CD8-positive, alpha-beta memory T cell (primary cell): ENCODE results near the gene PTGFRN. TPM values are rescaled to one million over a fixed set of nuclear protein-coding genes. Genes with fewer than 3 reads are reported as not detected.
A peak's percentile ranks its signal among the peaks of the same experiment; 100 is the strongest.

Experiments
- CTCF ChIA-PET: fragments of 350-600 bp; sonication (Branson Sonifier 250); formaldehyde crosslinking; loops from one replicate; lab custom pipeline; 2021; ENCODE audit warnings: antibody characterized with exemption; lab: Charles Lee
- POLR2A ChIA-PET: fragments of 350-600 bp; sonication (Branson Sonifier 250); formaldehyde crosslinking; loops from one replicate; lab custom pipeline; 2021; ENCODE audit warnings: antibody characterized with exemption; lab: Charles Lee
- DNase-seq, 5 donors: peaks; one replicate each; pipeline versions ENCODE4 v3.0.0 to v3.0.0-alpha.2; 2020 to 2022; ENCODE audit warnings: mixed read lengths in 1 of 5
- H3K27ac ChIP-seq: one replicate; pipeline ENCODE4 v1.7.0; 2013; ENCODE audit warnings: low read depth, mild to moderate bottlenecking, low read length, moderate library complexity
- H3K27me3 ChIP-seq: 2 replicates; pipeline ENCODE4 v1.7.0; 2013; ENCODE audit warnings: low read length, mild to moderate bottlenecking; ENCODE audit not compliant: insufficient read depth, poor library complexity, severe bottlenecking
- H3K36me3 ChIP-seq: 2 replicates; pipeline ENCODE4 v1.7.0; 2013; ENCODE audit warnings: mild to moderate bottlenecking, low read length, moderate library complexity; ENCODE audit not compliant: insufficient read depth
- H3K4me1 ChIP-seq: 2 replicates; pipeline ENCODE4 v1.7.0; 2013; ENCODE audit warnings: mild to moderate bottlenecking, low read length, moderate library complexity; ENCODE audit not compliant: insufficient read depth
- H3K4me3 ChIP-seq: 2 replicates; pipeline ENCODE4 v1.7.0; 2013; ENCODE audit warnings: mild to moderate bottlenecking, low read length
- H3K9me3 ChIP-seq: 2 replicates; pipeline ENCODE4 v1.7.0; 2013; ENCODE audit warnings: mild to moderate bottlenecking, low read length
- H3K27ac Mint-ChIP-seq, 8 donors: one replicate each; pipeline ENCODE4 v1.8.0; 2020 to 2021; ENCODE audit warnings: mixed read lengths in 8 of 8, mild to moderate bottlenecking in 6 of 8, inconsistent platforms in 3 of 8, moderate library complexity in 3 of 8
- H3K27me3 Mint-ChIP-seq, 2 donors: one replicate each; pipeline ENCODE4 v1.8.0; 2020 to 2021; ENCODE audit warnings: mixed read lengths in 2 of 2, mild to moderate bottlenecking in 1 of 2, moderate library complexity in 1 of 2
- H3K36me3 Mint-ChIP-seq, 3 donors: one replicate each; pipeline ENCODE4 v1.8.0; 2020 to 2021; ENCODE audit warnings: mixed read lengths in 3 of 3, inconsistent platforms in 1 of 3, mild to moderate bottlenecking in 1 of 3
- H3K4me1 Mint-ChIP-seq, 3 donors: one replicate each; pipeline ENCODE4 v1.8.0; 2020 to 2021; ENCODE audit warnings: mixed read lengths in 3 of 3, inconsistent platforms in 1 of 3, mild to moderate bottlenecking in 1 of 3
- H3K4me3 Mint-ChIP-seq, 7 donors: one replicate each; pipeline ENCODE4 v1.8.0; 2020 to 2021; ENCODE audit warnings: mixed read lengths in 7 of 7, mild to moderate bottlenecking in 6 of 7, moderate library complexity in 4 of 7, inconsistent platforms in 2 of 7
- H3K9me3 Mint-ChIP-seq, 5 donors: one replicate each; pipeline ENCODE4 v1.8.0; 2020 to 2022; ENCODE audit warnings: mixed read lengths in 5 of 5, mild to moderate bottlenecking in 3 of 5, moderate library complexity in 2 of 5, inconsistent platforms in 1 of 5
- polyA plus RNA-seq: library from polyadenylated mRNA; unstranded; fragments of 300-500 nt; fragmentation: Illumina TruSeq; gene quantifications from one replicate; pipeline ENCODE4 v1.2.3, GENCODE V29; 2021
- total RNA-seq, 2 experiments: library from RNA; stranded (reverse); gene quantifications; one replicate each; pipeline ENCODE4 v1.2.3, GENCODE V29; 2021

PTGFRN gene
- total and polyA plus RNA-seq, 3 experiments from 2014 or later = 0.39 to 6.5 (median 6.1) TPM

DNA sequence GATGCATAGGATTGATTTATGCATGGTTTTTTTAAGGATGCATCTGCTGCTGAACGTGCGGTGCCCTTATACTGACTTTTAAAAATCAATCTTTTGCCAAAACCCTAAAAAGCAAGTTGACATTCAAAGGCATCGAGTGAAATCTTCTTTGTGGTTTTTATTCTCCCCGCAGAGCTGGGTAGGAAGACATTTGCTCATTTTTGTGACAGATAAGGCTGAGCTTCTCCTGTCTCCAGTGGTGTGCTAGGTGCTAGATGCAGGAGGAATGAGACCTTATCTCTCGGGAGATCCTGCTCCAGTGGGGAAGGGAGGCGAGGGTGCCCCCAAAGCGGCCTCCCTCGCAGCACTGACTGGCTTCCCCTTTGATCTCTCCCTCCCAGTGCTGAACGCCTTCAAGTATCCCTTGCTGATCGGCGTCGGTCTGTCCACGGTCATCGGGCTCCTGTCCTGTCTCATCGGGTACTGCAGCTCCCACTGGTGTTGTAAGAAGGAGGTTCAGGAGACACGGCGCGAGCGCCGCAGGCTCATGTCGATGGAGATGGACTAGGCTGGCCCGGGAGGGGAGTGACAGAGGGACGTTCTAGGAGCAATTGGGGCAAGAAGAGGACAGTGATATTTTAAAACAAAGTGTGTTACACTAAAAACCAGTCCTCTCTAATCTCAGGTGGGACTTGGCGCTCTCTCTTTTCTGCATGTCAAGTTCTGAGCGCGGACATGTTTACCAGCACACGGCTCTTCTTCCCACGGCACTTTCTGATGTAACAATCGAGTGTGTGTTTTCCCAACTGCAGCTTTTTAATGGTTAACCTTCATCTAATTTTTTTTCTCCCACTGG lies 76.9 kb downstream of the PTGFRN start:
- Histone ChIP-seq H3K27ac (no peak overlapping the region), H3K27me3 (no peaks in the 10 kb centered on the region), H3K4me1 (peaks cover 37% of the 10 kb centered on the region), H3K9me3 (no peaks in the 10 kb centered on the region), H3K36me3 (no peaks in the 10 kb centered on the region), H3K4me3 (peak overlapping the region; percentile 41)
- ChIA-PET CTCF (interaction anchor here (0.9 to 1.1 kb wide), 3 partner anchors 61 to 110 kb away, joined by 3 read pairs; partner anchors contain the start of gene TTF2), POLR2A (interaction anchor here (0.6 to 0.7 kb wide), 2 partner anchors 59 to 867 kb away, joined by 3 to 5 read pairs; no protein-coding TSS in a partner anchor)
- Mint-ChIP-seq H3K4me3 (peak overlapping the region; percentile 81 to 88 (median 84)), H3K36me3 (no peaks in the 10 kb centered on the region), H3K9me3 (no peaks in the 10 kb centered on the region), H3K27ac (peak overlapping the region; percentile 65 to 94 (median 89)), H3K4me1 (peaks cover 20 to 27% (median 23%) of the 10 kb centered on the region in 3 donors), H3K27me3 (no peaks in the 10 kb centered on the region)
- DNase-seq = peak in 1 of 5 donors; percentile 57

DNA sequence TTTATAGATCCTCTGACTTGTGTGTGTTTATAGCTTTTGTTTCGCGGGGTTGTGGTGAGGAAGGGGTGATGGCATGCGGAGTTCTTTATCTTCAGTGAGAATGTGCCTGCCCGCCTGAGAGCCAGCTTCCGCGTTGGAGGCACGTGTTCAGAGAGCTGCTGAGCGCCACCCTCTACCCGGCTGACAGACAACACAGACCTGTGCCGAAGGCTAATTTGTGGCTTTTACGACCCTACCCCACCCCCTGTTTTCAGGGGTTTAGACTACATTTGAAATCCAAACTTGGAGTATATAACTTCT lies 77.5 kb downstream of the PTGFRN start:
- Histone ChIP-seq H3K36me3 (no peaks in the 10 kb centered on the region), H3K9me3 (no peaks in the 10 kb centered on the region), H3K27ac (no peak overlapping the region), H3K4me3 (peak overlapping the region; percentile 41), H3K4me1 (peaks cover 43% of the 10 kb centered on the region), H3K27me3 (no peaks in the 10 kb centered on the region)
- POLR2A ChIA-PET = interaction anchor here (0.7 kb wide), 1 partner anchor 58 kb away, joined by 5 read pairs; no protein-coding TSS in a partner anchor
- DNase-seq = peak; percentile 16 to 81 (median 55)
- Mint-ChIP-seq H3K4me1 (peaks cover 23 to 30% (median 28%) of the 10 kb centered on the region in 3 donors), H3K36me3 (no peaks in the 10 kb centered on the region), H3K27me3 (no peaks in the 10 kb centered on the region), H3K27ac (peak overlapping the region; percentile 65 to 94 (median 89)), H3K4me3 (peak overlapping the region; percentile 81 to 88 (median 84)), H3K9me3 (no peaks in the 10 kb centered on the region)
- CTCF ChIA-PET = interaction anchor here (1.1 kb wide), 2 partner anchors 73 to 111 kb away, joined by 3 read pairs; partner anchors contain the start of gene TTF2

DNA sequence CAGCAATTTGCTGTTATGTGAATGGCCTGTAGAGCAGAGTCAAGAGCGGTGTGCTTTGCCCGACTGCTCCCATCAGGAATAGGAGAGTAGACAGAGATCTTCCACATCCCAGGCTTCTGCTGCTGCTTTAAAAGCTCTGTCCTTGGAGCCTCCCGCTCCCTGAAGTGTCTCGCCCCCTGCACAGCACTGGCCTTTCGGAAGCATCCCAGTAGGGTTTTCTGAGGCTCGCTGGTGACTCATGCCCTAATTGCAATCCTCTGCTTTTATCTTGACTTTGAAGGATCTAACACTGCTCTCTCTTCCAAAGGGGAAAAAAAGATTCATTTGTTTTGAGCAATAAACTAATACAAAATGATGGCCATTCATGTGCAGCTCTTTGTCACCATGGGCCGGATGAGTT lies 78.5 kb downstream of the PTGFRN start:
- DNase-seq = no peak
- CTCF ChIA-PET = no interaction called here
- no peaks in the 10 kb centered on the region for H3K9me3 Mint-ChIP-seq
- H3K27ac ChIP-seq = no peak overlapping the region
- H3K36me3 ChIP-seq = no peaks in the 10 kb centered on the region
- H3K4me1 Mint-ChIP-seq = peaks cover 23 to 30% (median 28%) of the 10 kb centered on the region in 3 donors
- no peaks in the 10 kb centered on the region for H3K27me3 ChIP-seq
- H3K4me3 Mint-ChIP-seq = no peak overlapping the region
- POLR2A ChIA-PET = no interaction called here
- H3K9me3 ChIP-seq = no peaks in the 10 kb centered on the region
- peak overlapping the region in 2 of 8 donors; percentile 4 to 43 for H3K27ac Mint-ChIP-seq
- H3K4me3 ChIP-seq = no peak overlapping the region
- no peaks in the 10 kb centered on the region for H3K27me3 Mint-ChIP-seq
- peaks cover 44% of the 10 kb centered on the region for H3K4me1 ChIP-seq
- no peaks in the 10 kb centered on the region for H3K36me3 Mint-ChIP-seq

DNA sequence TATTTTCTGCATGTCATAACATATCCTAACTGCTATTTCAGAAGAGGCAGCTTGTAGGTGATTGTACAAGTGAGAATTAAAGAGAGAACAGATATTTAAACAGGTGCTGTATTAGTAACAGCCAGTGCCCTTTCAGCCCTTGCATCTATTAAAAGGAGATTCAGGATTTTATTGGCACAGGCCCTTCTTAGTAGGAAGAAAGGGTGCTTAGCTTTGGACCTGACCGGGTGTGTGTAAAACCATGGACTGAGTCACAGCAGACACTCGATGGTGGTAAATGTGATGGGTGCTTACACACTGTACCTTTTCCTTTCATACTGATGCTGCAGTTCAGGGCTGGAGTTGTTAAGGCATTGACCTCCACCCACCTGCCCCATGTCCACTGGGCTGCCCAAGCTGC lies 79.2 kb downstream of the PTGFRN start:
- POLR2A ChIA-PET = no interaction called here
- CTCF ChIA-PET = no interaction called here
- Mint-ChIP-seq H3K27me3 (no peaks in the 10 kb centered on the region), H3K9me3 (peaks cover 0 to 3% (median 0%) of the 10 kb centered on the region in 5 donors), H3K4me1 (peaks cover 23 to 30% (median 28%) of the 10 kb centered on the region in 3 donors), H3K27ac (no peak overlapping the region), H3K36me3 (no peaks in the 10 kb centered on the region), H3K4me3 (no peak overlapping the region)
- Histone ChIP-seq H3K4me1 (peaks cover 44% of the 10 kb centered on the region), H3K9me3 (no peaks in the 10 kb centered on the region), H3K4me3 (no peak overlapping the region), H3K27me3 (no peaks in the 10 kb centered on the region), H3K27ac (no peak overlapping the region), H3K36me3 (no peaks in the 10 kb centered on the region)
- DNase-seq = no peak

DNA sequence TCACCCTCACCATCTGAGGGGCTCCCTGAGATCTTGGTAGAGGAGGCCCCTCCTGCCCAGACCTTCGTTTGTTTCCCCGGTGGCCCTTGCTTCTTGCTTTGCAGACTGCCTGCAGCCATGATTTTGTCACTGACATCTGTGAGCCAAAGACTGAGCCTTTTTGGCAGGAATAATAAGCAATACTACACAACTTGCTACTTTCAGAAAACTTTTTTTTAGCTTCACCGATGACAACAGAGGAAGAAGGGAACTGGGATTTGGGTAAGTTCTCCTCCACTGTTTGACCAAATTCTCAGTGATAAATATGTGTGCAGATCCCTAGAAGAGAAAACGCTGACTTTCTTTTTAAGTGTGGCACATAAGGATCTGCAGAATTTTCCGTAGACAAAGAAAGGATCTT lies 80.1 kb downstream of the PTGFRN start:
- no peaks in the 10 kb centered on the region for H3K36me3 ChIP-seq
- no peaks in the 10 kb centered on the region for H3K27me3 Mint-ChIP-seq
- ChIA-PET CTCF (no interaction called here), POLR2A (interaction anchor here (0.6 kb wide), 1 partner anchor 11 kb away, joined by 3 read pairs; no protein-coding TSS in a partner anchor)
- no peaks in the 10 kb centered on the region for H3K36me3 Mint-ChIP-seq
- no peak overlapping the region for H3K4me3 Mint-ChIP-seq
- peaks cover 0 to 3% (median 0%) of the 10 kb centered on the region in 5 donors for H3K9me3 Mint-ChIP-seq
- no peaks in the 10 kb centered on the region for H3K27me3 ChIP-seq
- H3K9me3 ChIP-seq = no peaks in the 10 kb centered on the region
- no peak overlapping the region for H3K27ac ChIP-seq
- peaks cover 40% of the 10 kb centered on the region for H3K4me1 ChIP-seq
- no peak overlapping the region for H3K4me3 ChIP-seq
- H3K27ac Mint-ChIP-seq = no peak overlapping the region
- H3K4me1 Mint-ChIP-seq = peaks cover 23 to 28% (median 28%) of the 10 kb centered on the region in 3 donors
- DNase-seq = no peak

DNA sequence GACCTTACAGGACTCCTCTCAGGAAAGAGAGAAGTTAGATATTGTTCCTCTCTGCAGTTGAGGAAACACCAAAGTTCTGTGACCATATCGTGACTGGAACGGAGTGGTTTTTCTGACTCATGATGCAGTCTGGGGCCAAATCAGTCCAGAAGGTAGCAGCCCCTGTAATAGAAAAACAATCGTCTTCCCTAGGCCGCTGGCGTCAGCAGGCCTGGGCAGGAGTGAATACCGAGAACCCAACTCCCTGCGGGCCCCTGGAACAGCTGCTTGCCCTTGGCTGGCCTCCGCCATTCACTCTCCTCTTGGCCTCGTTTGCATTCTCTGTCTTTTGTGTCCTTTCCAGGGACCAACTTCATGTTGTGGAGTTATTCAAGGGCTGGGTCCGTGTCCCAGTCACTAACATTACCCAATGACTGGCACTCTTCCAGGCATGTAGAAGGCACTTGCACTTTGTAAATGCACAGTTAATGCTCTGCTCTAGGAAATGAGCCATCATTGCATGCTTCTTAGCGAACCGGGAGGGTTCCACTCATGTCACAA lies 81.0 kb downstream of the PTGFRN start:
- H3K27me3 Mint-ChIP-seq = no peaks in the 10 kb centered on the region
- H3K4me3 Mint-ChIP-seq = no peak overlapping the region
- CTCF ChIA-PET = no interaction called here
- POLR2A ChIA-PET = no interaction called here
- Histone ChIP-seq H3K27ac (no peak overlapping the region), H3K36me3 (no peaks in the 10 kb centered on the region), H3K4me3 (no peak overlapping the region), H3K4me1 (peaks cover 39% of the 10 kb centered on the region), H3K9me3 (no peaks in the 10 kb centered on the region), H3K27me3 (no peaks in the 10 kb centered on the region)
- peaks cover 23 to 28% (median 28%) of the 10 kb centered on the region in 3 donors for H3K4me1 Mint-ChIP-seq
- H3K9me3 Mint-ChIP-seq = peaks cover 0 to 3% (median 0%) of the 10 kb centered on the region in 5 donors
- H3K36me3 Mint-ChIP-seq = no peaks in the 10 kb centered on the region
- no peak for DNase-seq
- H3K27ac Mint-ChIP-seq = no peak overlapping the region

DNA sequence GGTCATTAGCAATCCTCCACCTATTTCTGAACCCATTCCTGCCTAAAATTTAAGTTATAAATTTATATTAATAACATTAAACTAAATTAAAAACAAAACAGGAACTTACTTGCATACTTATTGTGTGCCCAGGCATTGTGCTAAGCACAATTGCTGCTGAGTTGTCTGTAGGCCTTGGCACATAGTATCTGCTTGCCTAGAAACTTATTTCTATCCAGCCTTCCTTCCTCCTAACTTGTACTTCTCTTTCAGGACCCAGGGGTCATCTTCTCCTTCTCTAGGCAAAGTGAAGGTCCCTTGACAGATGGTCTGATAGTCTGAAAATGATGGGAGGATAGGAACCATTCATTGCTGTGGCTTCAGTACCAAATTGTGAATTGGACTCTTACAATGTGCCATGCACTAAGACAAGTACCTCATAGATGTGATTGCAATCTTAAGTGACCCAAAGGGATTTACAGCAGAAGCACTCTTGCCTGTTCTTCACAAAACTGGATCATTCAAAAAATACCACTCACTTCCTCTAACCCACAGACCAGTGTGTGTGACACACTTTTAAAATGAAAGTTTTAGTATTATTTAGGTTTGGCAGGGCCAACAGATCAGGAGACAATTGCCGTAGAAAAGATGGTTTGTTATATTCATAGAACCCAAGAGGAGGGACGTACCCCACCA lies 81.6 kb downstream of the PTGFRN start:
- H3K27me3 Mint-ChIP-seq = no peaks in the 10 kb centered on the region
- no peak overlapping the region for H3K4me3 ChIP-seq
- DNase-seq = no peak
- peak overlapping the region in 3 of 8 donors; percentile 35 to 93 (median 65) for H3K27ac Mint-ChIP-seq
- H3K27me3 ChIP-seq = no peaks in the 10 kb centered on the region
- peaks cover 21 to 24% (median 24%) of the 10 kb centered on the region in 3 donors for H3K4me1 Mint-ChIP-seq
- ChIA-PET POLR2A (no interaction called here), CTCF (no interaction called here)
- H3K4me3 Mint-ChIP-seq = peak overlapping the region in 4 of 7 donors; percentile 3 to 59 (median 35)
- H3K36me3 ChIP-seq = no peaks in the 10 kb centered on the region
- H3K4me1 ChIP-seq = peaks cover 33% of the 10 kb centered on the region
- H3K27ac ChIP-seq = no peak overlapping the region
- H3K36me3 Mint-ChIP-seq = no peaks in the 10 kb centered on the region
- H3K9me3 Mint-ChIP-seq = peaks cover 0 to 3% (median 0%) of the 10 kb centered on the region in 5 donors
- H3K9me3 ChIP-seq = no peaks in the 10 kb centered on the region
